K562 (cell line): ENCODE data around the gene NBR1. TPM values are rescaled to one million over a fixed set of nuclear protein-coding genes. Genes with fewer than 3 reads are reported as not detected.

Source experiments
- ATAC-seq: fragments of 200-7000 bp; cut with Tn5 transposase; 3 replicates; pipeline ENCODE4 v1.9.1; 2020; ENCODE audit warnings: moderate library complexity
- BruUV-seq: library from RNA; stranded (reverse); fragments of 400-500 nt; replicated peaks from 2 replicates; lab custom pipeline; 2021; lab: Mats Ljungman, UMichigan
- CTCF ChIA-PET: fragments of 300-600 bp; formaldehyde crosslinking; extraction: SDS; loops from one replicate; lab custom pipeline; 2021; ENCODE audit warnings: low intra/inter-chr PET ratio; lab: Yijun Ruan, JAX
- POLR2A ChIA-PET: fragments of 300-600, 350-650 bp; sonication (Branson Sonifier 250); formaldehyde crosslinking; extraction: SDS; loops from one replicate; lab custom pipeline; 2021; ENCODE audit warnings: antibody characterized with exemption, inconsistent platforms; lab: Yijun Ruan, JAX
- DNase-seq, 4 experiments: peaks; one replicate each; pipeline versions ENCODE4 v3.0.0 to v3.0.0-alpha.2; 2011 to 2018; ENCODE audit warnings: low spot score in 3 of 4, mixed read lengths in 3 of 4; ENCODE audit errors: extremely low read depth in 1 of 4
- FAIRE-seq: peaks from 2 replicates; lab custom pipeline; 2011; peaks lifted over from hg19 to GRCh38; lab: Jason Lieb, UNC
- H2AFZ ChIP-seq: 2 replicates; pipeline ENCODE4 v1.6.0; 2011; ENCODE audit warnings: low read depth, low read length, control low read depth, inconsistent platforms
- H3K27ac ChIP-seq: fragments of 200-600 bp; 3 replicates; pipeline ENCODE4 v1.8.0; 2011; ENCODE audit warnings: low read depth, mild to moderate bottlenecking, control low read depth, inconsistent platforms, low read length, moderate library complexity, mixed read lengths; ENCODE audit errors: extremely low read depth
- H3K27me3 ChIP-seq, 2 experiments: fragments of 300-600 bp in 1 of 2; 2 replicates in 1 of 2; 3 replicates in 1 of 2; pipeline versions ENCODE4 v1.6.0 to v1.8.0; 2011; ENCODE audit warnings: inconsistent platforms in 2 of 2, low read length in 2 of 2, mild to moderate bottlenecking in 1 of 2, mixed read lengths in 1 of 2, moderate library complexity in 1 of 2; ENCODE audit not compliant: control insufficient read depth in 2 of 2, insufficient read depth in 2 of 2
- H3K36me3 ChIP-seq: fragments of 300-600 bp; 3 replicates; pipeline ENCODE4 v1.8.0; 2011; ENCODE audit warnings: mild to moderate bottlenecking, low read length, inconsistent platforms; ENCODE audit not compliant: control insufficient read depth, insufficient read depth
- H3K4me1 ChIP-seq, 2 experiments: fragments of 200-600 bp in 1 of 2; replicated peaks in 1 of 2; 2 replicates in 1 of 2; 3 replicates in 1 of 2; pipeline versions ENCODE4 v1.5.1 to v1.8.0; 2011; ENCODE audit warnings: inconsistent platforms in 2 of 2, low read length in 2 of 2, mild to moderate bottlenecking in 1 of 2, mixed read lengths in 1 of 2, moderate library complexity in 1 of 2; ENCODE audit not compliant: control insufficient read depth in 2 of 2, insufficient read depth in 2 of 2
- H3K4me2 ChIP-seq: 2 replicates; pipeline ENCODE4 v1.6.1; 2011; ENCODE audit warnings: low read length, control low read depth, inconsistent platforms, mixed read lengths; ENCODE audit not compliant: insufficient read depth
- H3K4me3 ChIP-seq: fragments of 200-600 bp; sonication (generic), shearing (Covaris generic); 2 replicates; pipeline ENCODE4 v1.5.1; 2016; ENCODE audit warnings: control low read depth, inconsistent platforms
- H3K79me2 ChIP-seq: fragments of 200-600 bp; 3 replicates; pipeline ENCODE4 v1.8.0; 2011; ENCODE audit warnings: low read length, inconsistent platforms; ENCODE audit not compliant: control insufficient read depth, insufficient read depth
- H3K9ac ChIP-seq, 2 experiments: 2 replicates each; pipeline versions ENCODE4 v1.6.0 to v1.6.1; 2011; ENCODE audit warnings: low read depth in 2 of 2, low read length in 2 of 2, control low read depth in 1 of 2, inconsistent platforms in 1 of 2, mild to moderate bottlenecking in 1 of 2, mixed read lengths in 1 of 2; ENCODE audit not compliant: insufficient read depth in 1 of 2
- H3K9me1 ChIP-seq: one replicate; pipeline ENCODE4 v1.6.0; 2011; ENCODE audit warnings: inconsistent platforms, mild to moderate bottlenecking, low read length, moderate library complexity; ENCODE audit not compliant: control insufficient read depth, insufficient read depth
- H3K9me3 ChIP-seq: replicated peaks from 2 replicates; pipeline ENCODE4 v1.5.1; 2011; ENCODE audit warnings: low read depth, low read length, inconsistent platforms; ENCODE audit not compliant: control insufficient read depth, insufficient read depth
- H4K20me1 ChIP-seq: replicated peaks from 2 replicates; pipeline ENCODE4 v1.6.1; 2011; ENCODE audit warnings: low read length, inconsistent platforms, mixed read lengths; ENCODE audit not compliant: control insufficient read depth, insufficient read depth
- BRF1 ChIP-seq: IDR thresholded peaks from 3 replicates; pipeline ENCODE4 v1.6.1; 2011; ENCODE audit warnings: borderline replicate concordance, mild to moderate bottlenecking; ENCODE audit not compliant: insufficient read length; ENCODE audit errors: extremely low read depth
- L3MBTL2 ChIP-seq: fragments of 450-650 bp; IDR thresholded peaks from 2 replicates; pipeline ENCODE4 v1.6.1; 2016; ENCODE audit warnings: mild to moderate bottlenecking, moderate library complexity
- RBM15 ChIP-seq: fragments of 200-400 bp; formaldehyde crosslinking; IDR thresholded peaks from 2 replicates; pipeline ENCODE4 v1.6.1; 2018; ENCODE audit warnings: mild to moderate bottlenecking, low read length, moderate library complexity; ENCODE audit not compliant: insufficient read depth
- RBM17 ChIP-seq: fragments of 200-400 bp; formaldehyde crosslinking; IDR thresholded peaks from 2 replicates; pipeline ENCODE4 v1.6.1; 2017; ENCODE audit warnings: low read depth, mild to moderate bottlenecking, low read length, borderline replicate concordance
- TFAM ChIP-seq: fragments of 250-450 bp; sonication (Bioruptor Pico); conservative IDR thresholded peaks from 2 replicates; pipeline ENCODE4 v1.5.0; 2021; ENCODE audit warnings: mild to moderate bottlenecking, moderate library complexity
- ZNF121 ChIP-seq: sonication (generic); formaldehyde crosslinking; conservative IDR thresholded peaks from 2 replicates; pipeline ENCODE4 v1.8.0; 2022; ENCODE audit warnings: missing genetic modification reagents
- WGBS: fragments of 100-300 bp; shearing (Covaris generic); methylation state at CpG from one replicate; pipeline ENCODE4 v1.1.6; 2016; ENCODE audit warnings: low coverage, mixed read lengths; ENCODE audit not compliant: insufficient coverage; ENCODE audit errors: missing lambda C conversion rate; 5-methylcytosine and 5-hydroxymethylcytosine counted together
- in situ Hi-C: fragments of 300-500 bp; cut with MboI; formaldehyde crosslinking; loops from 4 replicates; pipeline ENCODE4 v1.15.0; 2018; ENCODE audit warnings: inconsistent platforms, mixed read lengths
- intact Hi-C: fragments of 100-400 bp; cut with micrococcal nuclease; formaldehyde crosslinking; loops from 2 replicates; pipeline ENCODE4 v1.14.2; 2022
- polyA plus RNA-seq, 8 experiments: library from polyadenylated mRNA; depleted of rRNA in 4 of 8; stranded (reverse) in 5 of 8; unstranded in 3 of 8; fragments of >200 nt; fragmentation: Nextera tagmentation in 2 of 8; fragmentation: Illumina TruSeq in 1 of 8; extraction: Ambion mirVana in 2 of 8; extraction: Trizol in 1 of 8; gene quantifications; 2 replicates each; pipeline versions ENCODE4 v1.2.1 to v1.2.3, GENCODE V29; 2011 to 2014; ENCODE audit warnings: inconsistent platforms in 1 of 8, missing spikeins in 1 of 8
- total RNA-seq, 7 experiments: library from RNA; depleted of rRNA in 6 of 7; stranded (reverse); fragments of >200 nt in 6 of 7; fragmentation: Illumina TruSeq in 2 of 7; extraction: Trizol in 2 of 7; gene quantifications; 2 replicates each; pipeline versions ENCODE4 v1.2.1 to v1.2.3, GENCODE V29; 2011 to 2021; ENCODE audit warnings: low replicate concordance in 1 of 7

Gene NBR1
- total and polyA plus RNA-seq, 9 of the 15 experiments (the other 6 are each of a cell fraction or from before 2014, with no cell fraction given) = 4.2 to 70.1 (median 39.9) TPM

DNA sequence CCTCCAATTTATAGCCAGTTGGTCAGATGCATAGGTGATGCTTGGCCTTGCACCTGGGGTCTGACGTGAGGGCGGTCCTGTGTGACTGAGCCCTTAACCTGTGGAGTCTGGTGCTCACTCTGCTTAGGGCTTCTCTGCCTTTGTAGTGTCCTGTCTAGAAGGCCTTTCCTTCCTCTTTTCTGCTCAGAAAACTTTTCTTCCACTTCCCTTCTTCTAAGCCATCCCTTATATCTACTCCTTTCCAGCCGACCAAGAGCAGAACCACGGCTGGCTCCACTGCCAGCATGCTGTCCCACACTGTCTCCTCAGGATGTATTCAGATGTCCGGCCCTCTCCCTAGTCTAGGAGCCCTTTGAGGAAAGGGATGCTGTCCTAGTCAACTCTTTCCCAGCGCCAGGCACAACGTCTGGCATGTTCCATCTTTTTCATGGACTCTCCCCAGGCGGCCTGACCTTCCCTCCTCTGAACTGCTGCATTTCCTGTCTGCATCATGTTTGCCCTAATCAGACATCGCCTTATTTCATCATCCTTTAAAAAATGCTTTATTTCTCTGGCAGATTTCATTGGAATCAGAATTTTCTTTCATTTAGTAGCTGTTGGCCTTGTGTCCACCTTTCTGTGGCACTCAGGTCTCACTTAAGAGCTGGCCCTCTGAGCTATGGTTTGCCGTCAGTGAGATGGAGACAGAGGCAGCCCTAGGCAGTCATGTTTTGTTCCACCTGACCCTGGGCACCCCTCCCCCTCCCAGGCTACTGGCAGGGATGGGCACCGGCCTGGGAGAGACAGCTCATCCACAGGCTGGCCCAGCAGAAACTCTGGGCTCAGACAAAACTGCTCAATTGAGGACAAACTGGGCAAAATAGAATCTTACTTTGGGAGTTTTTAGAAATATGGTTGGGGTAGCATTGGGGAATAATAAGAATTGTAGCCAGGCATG, 30.4 kb upstream of the NBR1 start (continued):
- no peak for TF ChIP-seq L3MBTL2
- TF ChIP-seq RBM17 = no peak
- TF ChIP-seq RBM15 = no peak
- no peak for TF ChIP-seq TFAM

GRCh38 chr17:43142153-43142552, 28.9 kb upstream of the NBR1 start:
- no peak for DNase-seq
- ChIA-PET POLR2A (interaction anchor here (0.9 to 3.2 kb wide), 2 partner anchors 8 to 27 kb away, joined by 3 to 15 read pairs; no protein-coding TSS in a partner anchor), CTCF (no interaction called here)
- H3K9me1 ChIP-seq = no peaks in the 10 kb centered on the region
- 79% methylated on average over 5 of the region's 5 CpGs for WGBS
- no peaks in the 10 kb centered on the region for H4K20me1 ChIP-seq
- no peaks in the 10 kb centered on the region for H3K27me3 ChIP-seq
- intact Hi-C loops = no loop called here
- no TSS peak for BruUV-seq
- in situ Hi-C loops = no loop called here
- TF ChIP-seq ZNF121 (CRISPR knock-in tag) = peak; percentile 1; the same call in 1 of the 2 replicates
- no peak for TF ChIP-seq BRF1
- H3K79me2 ChIP-seq = no peaks in the 10 kb centered on the region
- no peak; the same call in 2 of the 3 replicates for ATAC-seq
- H3K36me3 ChIP-seq = no peaks in the 10 kb centered on the region
- no peaks in the 10 kb centered on the region for H3K9me3 ChIP-seq
- no peak overlapping the region for H3K4me3 ChIP-seq
- no peak overlapping the region for H3K9ac ChIP-seq
- H3K27ac ChIP-seq = no peak overlapping the region
- H3K4me2 ChIP-seq = no peak overlapping the region
- no peak for FAIRE-seq
- H3K4me1 ChIP-seq = no peaks in the 10 kb centered on the region; a peak in 1 of 5 replicates
- no peak overlapping the region for H2AFZ ChIP-seq
